GM23338 (cell line): ENCODE measurements around the gene EML3.
"Not testable (repeated sequence)": the region's sequence is repeated elsewhere in the genome, so short reads cannot be mapped to it uniquely, and the experiment has no call there.

Experiments
- CREB1 ChIP-seq: fragments of 250-450 bp; sonication (Bioruptor Pico); IDR thresholded peaks from 2 replicates; pipeline ENCODE4 v1.5.0; 2020; ENCODE audit warnings: low read depth, mild to moderate bottlenecking, moderate library complexity
- EZH2 ChIP-seq: fragments of 200-600 bp; sonication (generic); IDR thresholded peaks from one replicate; pipeline ENCODE4 v1.8.0; 2017; ENCODE audit warnings: antibody characterized with exemption, mild to moderate bottlenecking, low read depth; ENCODE audit not compliant: unreplicated experiment
- EZH2phosphoT487 ChIP-seq: fragments of 200-600 bp; sonication (generic); IDR thresholded peaks from one replicate; pipeline ENCODE4 v1.8.1; 2018; ENCODE audit warnings: antibody characterized with exemption; ENCODE audit not compliant: unreplicated experiment
- JUNB ChIP-seq: IDR thresholded peaks from one replicate; pipeline ENCODE4 v1.6.1; 2016; ENCODE audit warnings: antibody characterized with exemption; ENCODE audit not compliant: unreplicated experiment
- NANOG ChIP-seq: IDR thresholded peaks from 2 replicates; pipeline ENCODE4 v1.6.1; 2016; ENCODE audit warnings: antibody characterized with exemption, borderline replicate concordance
- POLR2AphosphoS5 ChIP-seq: IDR thresholded peaks from 2 replicates; pipeline ENCODE4 v1.6.1; 2016; ENCODE audit warnings: antibody characterized with exemption, low read depth
- STAT1 ChIP-seq: IDR thresholded peaks from one replicate; pipeline ENCODE4 v1.6.1; 2016; ENCODE audit warnings: antibody characterized with exemption; ENCODE audit not compliant: unreplicated experiment
- ZNF114 ChIP-seq: fragments of 250-450 bp; sonication (Bioruptor Pico); IDR thresholded peaks from 2 replicates; pipeline ENCODE4 v1.5.0; 2020; ENCODE audit warnings: mild to moderate bottlenecking, moderate library complexity
- ZNF331 ChIP-seq: fragments of 250-450 bp; sonication (Bioruptor Pico); IDR thresholded peaks from 2 replicates; pipeline ENCODE4 v1.5.0; 2020; ENCODE audit warnings: low read depth, mild to moderate bottlenecking, moderate library complexity
- TF ChIP-seq, protein P1 (sequence below), 2 experiments: fragments of 200-600 bp in 1 of 2; sonication (generic) in 1 of 2; conservative IDR thresholded peaks; 2 replicates each; pipeline versions ENCODE4 v1.5.1 to v1.6.1; 2016 to 2017; ENCODE audit warnings: antibody characterized with exemption in 2 of 2, low read depth in 2 of 2, mild to moderate bottlenecking in 2 of 2, moderate library complexity in 1 of 2
- TF ChIP-seq, protein P2 (sequence below): IDR thresholded peaks from one replicate; pipeline ENCODE4 v1.6.1; 2018; ENCODE audit warnings: antibody characterized with exemption; ENCODE audit not compliant: unreplicated experiment
- TF ChIP-seq, protein P3 (sequence below): IDR thresholded peaks from 2 replicates; pipeline ENCODE4 v1.6.1; 2016; ENCODE audit warnings: antibody characterized with exemption
- TF ChIP-seq, protein P4 (sequence below): fragments of 250-450 bp; sonication (Bioruptor Pico); IDR thresholded peaks from 2 replicates; pipeline ENCODE4 v1.5.0; 2020; ENCODE audit warnings: mild to moderate bottlenecking, moderate library complexity

DNA sequence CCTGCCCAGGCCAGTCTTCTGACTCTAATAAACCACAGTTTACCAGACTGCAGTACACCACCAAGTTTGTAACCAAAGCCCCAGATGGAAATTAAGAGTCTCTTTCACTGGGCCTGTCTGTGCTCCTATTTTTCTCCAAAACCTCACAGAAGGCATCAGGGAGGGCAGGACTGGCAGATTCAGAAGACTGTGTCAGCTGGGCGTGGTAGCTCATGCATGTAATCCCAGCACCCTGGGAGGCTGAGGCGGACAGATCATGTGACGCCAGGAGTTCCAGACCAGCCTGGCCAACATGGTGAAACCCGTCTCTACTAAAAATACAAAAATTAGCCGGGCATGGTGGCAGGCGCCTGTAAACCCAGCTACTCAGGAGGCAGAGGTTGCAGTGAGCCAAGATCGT, 27.2 kb downstream of the EML3 start:
- TF ChIP-seq, protein P1, sequence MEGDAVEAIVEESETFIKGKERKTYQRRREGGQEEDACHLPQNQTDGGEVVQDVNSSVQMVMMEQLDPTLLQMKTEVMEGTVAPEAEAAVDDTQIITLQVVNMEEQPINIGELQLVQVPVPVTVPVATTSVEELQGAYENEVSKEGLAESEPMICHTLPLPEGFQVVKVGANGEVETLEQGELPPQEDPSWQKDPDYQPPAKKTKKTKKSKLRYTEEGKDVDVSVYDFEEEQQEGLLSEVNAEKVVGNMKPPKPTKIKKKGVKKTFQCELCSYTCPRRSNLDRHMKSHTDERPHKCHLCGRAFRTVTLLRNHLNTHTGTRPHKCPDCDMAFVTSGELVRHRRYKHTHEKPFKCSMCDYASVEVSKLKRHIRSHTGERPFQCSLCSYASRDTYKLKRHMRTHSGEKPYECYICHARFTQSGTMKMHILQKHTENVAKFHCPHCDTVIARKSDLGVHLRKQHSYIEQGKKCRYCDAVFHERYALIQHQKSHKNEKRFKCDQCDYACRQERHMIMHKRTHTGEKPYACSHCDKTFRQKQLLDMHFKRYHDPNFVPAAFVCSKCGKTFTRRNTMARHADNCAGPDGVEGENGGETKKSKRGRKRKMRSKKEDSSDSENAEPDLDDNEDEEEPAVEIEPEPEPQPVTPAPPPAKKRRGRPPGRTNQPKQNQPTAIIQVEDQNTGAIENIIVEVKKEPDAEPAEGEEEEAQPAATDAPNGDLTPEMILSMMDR (conservative IDR thresholded peaks at IDR 0.05; ENCODE audit: low read depth in 2 of 2) = not testable (repeated sequence)
- not testable (repeated sequence) for TF ChIP-seq POLR2AphosphoS5; EZH2; CREB1 (CRISPR knock-in tag); STAT1; ZNF114 (CRISPR knock-in tag); EZH2phosphoT487; ZNF331 (CRISPR knock-in tag); JUNB; NANOG
- TF ChIP-seq, protein P2, sequence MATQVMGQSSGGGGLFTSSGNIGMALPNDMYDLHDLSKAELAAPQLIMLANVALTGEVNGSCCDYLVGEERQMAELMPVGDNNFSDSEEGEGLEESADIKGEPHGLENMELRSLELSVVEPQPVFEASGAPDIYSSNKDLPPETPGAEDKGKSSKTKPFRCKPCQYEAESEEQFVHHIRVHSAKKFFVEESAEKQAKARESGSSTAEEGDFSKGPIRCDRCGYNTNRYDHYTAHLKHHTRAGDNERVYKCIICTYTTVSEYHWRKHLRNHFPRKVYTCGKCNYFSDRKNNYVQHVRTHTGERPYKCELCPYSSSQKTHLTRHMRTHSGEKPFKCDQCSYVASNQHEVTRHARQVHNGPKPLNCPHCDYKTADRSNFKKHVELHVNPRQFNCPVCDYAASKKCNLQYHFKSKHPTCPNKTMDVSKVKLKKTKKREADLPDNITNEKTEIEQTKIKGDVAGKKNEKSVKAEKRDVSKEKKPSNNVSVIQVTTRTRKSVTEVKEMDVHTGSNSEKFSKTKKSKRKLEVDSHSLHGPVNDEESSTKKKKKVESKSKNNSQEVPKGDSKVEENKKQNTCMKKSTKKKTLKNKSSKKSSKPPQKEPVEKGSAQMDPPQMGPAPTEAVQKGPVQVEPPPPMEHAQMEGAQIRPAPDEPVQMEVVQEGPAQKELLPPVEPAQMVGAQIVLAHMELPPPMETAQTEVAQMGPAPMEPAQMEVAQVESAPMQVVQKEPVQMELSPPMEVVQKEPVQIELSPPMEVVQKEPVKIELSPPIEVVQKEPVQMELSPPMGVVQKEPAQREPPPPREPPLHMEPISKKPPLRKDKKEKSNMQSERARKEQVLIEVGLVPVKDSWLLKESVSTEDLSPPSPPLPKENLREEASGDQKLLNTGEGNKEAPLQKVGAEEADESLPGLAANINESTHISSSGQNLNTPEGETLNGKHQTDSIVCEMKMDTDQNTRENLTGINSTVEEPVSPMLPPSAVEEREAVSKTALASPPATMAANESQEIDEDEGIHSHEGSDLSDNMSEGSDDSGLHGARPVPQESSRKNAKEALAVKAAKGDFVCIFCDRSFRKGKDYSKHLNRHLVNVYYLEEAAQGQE = not testable (repeated sequence)
- TF ChIP-seq, protein P3, sequence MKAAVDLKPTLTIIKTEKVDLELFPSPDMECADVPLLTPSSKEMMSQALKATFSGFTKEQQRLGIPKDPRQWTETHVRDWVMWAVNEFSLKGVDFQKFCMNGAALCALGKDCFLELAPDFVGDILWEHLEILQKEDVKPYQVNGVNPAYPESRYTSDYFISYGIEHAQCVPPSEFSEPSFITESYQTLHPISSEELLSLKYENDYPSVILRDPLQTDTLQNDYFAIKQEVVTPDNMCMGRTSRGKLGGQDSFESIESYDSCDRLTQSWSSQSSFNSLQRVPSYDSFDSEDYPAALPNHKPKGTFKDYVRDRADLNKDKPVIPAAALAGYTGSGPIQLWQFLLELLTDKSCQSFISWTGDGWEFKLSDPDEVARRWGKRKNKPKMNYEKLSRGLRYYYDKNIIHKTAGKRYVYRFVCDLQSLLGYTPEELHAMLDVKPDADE = not testable (repeated sequence)
- TF ChIP-seq, protein P4, sequence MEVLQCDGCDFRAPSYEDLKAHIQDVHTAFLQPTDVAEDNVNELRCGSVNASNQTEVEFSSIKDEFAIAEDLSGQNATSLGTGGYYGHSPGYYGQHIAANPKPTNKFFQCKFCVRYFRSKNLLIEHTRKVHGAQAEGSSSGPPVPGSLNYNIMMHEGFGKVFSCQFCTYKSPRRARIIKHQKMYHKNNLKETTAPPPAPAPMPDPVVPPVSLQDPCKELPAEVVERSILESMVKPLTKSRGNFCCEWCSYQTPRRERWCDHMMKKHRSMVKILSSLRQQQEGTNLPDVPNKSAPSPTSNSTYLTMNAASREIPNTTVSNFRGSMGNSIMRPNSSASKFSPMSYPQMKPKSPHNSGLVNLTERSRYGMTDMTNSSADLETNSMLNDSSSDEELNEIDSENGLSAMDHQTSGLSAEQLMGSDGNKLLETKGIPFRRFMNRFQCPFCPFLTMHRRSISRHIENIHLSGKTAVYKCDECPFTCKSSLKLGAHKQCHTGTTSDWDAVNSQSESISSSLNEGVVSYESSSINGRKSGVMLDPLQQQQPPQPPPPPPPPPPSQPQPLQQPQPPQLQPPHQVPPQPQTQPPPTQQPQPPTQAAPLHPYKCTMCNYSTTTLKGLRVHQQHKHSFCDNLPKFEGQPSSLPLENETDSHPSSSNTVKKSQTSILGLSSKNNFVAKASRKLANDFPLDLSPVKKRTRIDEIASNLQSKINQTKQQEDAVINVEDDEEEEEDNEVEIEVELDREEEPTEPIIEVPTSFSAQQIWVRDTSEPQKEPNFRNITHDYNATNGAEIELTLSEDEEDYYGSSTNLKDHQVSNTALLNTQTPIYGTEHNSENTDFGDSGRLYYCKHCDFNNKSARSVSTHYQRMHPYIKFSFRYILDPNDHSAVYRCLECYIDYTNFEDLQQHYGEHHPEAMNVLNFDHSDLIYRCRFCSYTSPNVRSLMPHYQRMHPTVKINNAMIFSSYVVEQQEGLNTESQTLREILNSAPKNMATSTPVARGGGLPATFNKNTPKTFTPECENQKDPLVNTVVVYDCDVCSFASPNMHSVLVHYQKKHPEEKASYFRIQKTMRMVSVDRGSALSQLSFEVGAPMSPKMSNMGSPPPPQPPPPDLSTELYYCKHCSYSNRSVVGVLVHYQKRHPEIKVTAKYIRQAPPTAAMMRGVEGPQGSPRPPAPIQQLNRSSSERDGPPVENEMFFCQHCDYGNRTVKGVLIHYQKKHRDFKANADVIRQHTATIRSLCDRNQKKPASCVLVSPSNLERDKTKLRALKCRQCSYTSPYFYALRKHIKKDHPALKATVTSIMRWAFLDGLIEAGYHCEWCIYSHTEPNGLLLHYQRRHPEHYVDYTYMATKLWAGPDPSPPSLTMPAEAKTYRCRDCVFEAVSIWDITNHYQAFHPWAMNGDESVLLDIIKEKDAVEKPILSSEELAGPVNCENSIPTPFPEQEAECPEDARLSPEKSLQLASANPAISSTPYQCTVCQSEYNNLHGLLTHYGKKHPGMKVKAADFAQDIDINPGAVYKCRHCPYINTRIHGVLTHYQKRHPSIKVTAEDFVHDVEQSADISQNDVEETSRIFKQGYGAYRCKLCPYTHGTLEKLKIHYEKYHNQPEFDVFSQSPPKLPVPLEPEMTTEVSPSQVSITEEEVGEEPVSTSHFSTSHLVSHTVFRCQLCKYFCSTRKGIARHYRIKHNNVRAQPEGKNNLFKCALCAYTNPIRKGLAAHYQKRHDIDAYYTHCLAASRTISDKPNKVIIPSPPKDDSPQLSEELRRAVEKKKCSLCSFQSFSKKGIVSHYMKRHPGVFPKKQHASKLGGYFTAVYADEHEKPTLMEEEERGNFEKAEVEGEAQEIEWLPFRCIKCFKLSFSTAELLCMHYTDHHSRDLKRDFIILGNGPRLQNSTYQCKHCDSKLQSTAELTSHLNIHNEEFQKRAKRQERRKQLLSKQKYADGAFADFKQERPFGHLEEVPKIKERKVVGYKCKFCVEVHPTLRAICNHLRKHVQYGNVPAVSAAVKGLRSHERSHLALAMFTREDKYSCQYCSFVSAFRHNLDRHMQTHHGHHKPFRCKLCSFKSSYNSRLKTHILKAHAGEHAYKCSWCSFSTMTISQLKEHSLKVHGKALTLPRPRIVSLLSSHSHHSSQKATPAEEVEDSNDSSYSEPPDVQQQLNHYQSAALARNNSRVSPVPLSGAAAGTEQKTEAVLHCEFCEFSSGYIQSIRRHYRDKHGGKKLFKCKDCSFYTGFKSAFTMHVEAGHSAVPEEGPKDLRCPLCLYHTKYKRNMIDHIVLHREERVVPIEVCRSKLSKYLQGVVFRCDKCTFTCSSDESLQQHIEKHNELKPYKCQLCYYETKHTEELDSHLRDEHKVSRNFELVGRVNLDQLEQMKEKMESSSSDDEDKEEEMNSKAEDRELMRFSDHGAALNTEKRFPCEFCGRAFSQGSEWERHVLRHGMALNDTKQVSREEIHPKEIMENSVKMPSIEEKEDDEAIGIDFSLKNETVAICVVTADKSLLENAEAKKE = not testable (repeated sequence)
